ENCODE results near the gene KHDC3L.

DNA sequence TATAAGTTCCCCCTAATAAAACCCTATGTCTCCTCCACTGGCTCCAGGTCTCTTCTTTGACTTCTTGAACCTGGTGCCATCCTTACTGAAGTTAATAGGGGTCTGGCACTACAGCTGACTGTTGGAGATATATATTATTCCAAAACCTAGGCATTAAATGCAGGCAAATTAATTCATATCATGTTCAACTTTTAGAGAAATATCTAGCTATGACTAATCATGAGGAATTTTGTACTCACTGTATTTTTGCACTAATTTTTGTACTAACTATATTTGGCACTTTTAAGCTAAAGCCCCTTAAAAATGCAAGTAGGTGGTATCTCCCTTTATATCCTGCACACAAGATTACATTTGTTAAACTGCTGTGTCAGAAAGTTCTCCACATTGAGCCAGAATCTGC, 19.3 kb upstream of the KHDC3L start:
- TF ChIP-seq, protein P1, sequence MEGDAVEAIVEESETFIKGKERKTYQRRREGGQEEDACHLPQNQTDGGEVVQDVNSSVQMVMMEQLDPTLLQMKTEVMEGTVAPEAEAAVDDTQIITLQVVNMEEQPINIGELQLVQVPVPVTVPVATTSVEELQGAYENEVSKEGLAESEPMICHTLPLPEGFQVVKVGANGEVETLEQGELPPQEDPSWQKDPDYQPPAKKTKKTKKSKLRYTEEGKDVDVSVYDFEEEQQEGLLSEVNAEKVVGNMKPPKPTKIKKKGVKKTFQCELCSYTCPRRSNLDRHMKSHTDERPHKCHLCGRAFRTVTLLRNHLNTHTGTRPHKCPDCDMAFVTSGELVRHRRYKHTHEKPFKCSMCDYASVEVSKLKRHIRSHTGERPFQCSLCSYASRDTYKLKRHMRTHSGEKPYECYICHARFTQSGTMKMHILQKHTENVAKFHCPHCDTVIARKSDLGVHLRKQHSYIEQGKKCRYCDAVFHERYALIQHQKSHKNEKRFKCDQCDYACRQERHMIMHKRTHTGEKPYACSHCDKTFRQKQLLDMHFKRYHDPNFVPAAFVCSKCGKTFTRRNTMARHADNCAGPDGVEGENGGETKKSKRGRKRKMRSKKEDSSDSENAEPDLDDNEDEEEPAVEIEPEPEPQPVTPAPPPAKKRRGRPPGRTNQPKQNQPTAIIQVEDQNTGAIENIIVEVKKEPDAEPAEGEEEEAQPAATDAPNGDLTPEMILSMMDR (conservative IDR thresholded peaks at IDR 0.05; ENCODE audit: low read depth, low read length), result no peak
- no peak for TF ChIP-seq EZH2 (IDR thresholded peaks at IDR 0.05; ENCODE audit: borderline replicate concordance, low read depth, low read length, poor library complexity, severe bottlenecking)
